HG03575 (cell line): ENCODE measurements around the gene CNTNAP5.

Experiments used
- ATAC-seq: cut with Tn5 transposase; IDR thresholded peaks from one replicate; pipeline ENCODE4 v1.9.1; 2021; ENCODE audit not compliant: unreplicated experiment, insufficient number of reproducible peaks, low FRiP score; ENCODE audit errors: extremely low read depth

The CNTNAP5 gene

DNA sequence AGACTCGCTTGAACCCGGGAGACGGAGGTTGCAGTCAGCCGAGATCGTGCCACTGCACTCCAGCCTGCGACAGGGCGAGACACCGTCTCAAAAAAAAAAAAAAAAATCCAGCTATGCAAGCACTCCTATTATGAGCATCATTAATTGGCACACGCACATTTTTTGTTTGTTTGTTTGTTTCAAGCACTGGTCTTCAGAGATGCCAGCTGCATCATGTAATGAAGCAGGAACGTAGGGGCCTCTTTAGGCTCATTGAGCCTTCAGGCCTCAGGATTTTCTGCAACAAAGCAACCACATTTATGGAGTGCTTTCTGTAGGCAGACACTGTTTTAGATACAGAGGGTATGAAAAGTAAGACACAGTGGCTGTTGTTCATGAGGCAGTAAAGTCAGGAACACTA is 585.8 kb downstream of the CNTNAP5 start:
- no peak for ATAC-seq

DNA sequence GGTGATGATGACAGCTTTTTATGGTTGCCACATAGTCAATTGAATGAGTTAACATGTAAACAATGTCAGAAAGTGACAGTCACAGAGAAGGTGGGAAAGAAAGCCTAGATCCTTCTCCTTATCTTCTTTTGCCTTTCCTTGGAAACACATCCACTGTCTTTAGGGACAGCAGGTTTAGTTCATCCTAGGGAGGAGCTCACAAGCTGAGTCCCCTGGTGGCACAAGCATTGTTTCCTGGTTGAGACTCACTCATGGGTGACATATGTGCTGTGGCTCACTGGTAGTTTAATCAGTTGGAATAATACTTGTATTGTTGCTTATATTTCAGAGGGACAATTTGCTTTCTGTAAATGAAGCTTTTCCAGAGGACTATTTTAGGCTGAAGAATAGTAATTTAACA is 598.5 kb downstream of the CNTNAP5 start:
- ATAC-seq: no peak

DNA sequence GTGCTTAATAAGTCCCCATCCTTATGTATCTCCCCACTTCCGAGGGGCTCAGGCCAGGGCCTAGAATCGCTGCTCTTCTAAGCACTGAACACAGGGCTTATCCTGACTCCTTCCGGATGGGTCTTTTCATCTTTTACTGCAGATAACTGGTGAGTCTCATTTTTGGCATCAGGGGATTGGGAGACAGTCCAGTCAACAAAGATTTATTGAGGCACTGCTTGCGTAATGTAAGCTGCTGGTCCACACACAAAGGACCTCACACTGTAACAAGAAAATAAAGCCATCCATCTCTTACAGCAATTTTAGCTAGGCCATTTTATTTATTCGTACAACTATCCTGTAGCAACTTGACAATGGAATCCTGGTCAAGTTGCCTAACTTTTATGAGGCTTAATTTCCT is 600.5 kb downstream of the CNTNAP5 start:
- no peak for ATAC-seq

DNA sequence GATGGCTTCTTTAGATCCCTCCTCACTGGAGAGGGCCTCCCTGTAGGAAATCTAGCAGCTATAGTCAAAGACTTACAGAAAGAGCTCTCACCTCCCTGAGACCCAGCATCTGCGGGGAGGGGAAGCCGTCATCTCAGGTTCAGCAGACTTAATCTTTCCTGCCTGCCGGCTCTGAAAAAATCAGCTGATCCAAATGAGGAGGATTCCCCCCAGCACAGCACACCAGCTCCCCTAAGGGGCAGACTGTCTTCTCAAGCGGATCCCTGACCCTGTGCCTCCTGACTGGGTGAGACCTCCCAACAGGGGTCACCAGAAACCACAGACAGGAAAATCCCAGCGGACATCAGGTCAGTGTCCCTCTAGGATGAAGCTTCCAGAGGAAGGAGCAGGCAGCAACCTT is 601.9 kb downstream of the CNTNAP5 start:
- ATAC-seq: no peak

DNA sequence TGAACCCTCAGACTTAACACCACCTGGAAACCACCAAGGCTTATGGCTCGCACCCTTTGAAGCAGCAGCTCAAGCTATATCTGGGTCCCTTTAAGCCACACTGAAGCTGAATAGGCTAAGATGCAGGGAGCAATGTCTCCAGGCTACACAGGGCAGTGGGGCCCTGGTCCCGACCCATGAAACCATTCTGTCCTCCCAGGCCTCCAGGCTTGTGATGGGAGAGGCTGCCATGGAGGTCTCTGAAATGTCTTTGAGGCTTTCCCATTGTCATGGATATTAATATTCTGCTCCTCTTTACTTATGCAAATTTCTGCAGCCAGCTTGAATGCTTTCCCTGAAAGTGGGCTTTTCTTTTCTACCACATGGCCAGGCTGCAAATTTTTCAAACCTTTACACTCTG is 608.7 kb downstream of the CNTNAP5 start:
- ATAC-seq: no peak

DNA sequence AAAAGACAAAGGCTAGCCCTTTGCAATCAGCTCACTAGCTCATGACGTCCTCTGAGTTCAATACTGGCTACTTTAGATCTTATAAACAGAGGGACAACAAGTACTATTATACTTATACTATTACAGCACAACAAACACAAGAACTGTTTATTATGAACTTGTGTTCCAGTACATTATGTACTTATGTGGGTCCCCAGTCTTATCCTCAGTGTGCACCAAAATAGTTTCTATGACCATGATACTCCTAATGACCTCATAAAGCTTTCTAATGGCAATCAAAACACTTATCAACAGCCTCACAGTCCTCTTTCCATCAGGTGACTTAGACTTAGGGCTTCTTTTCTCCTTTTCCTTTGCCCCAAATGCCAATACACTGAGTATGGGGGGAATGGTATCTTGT is 614.4 kb downstream of the CNTNAP5 start:
- no peak for ATAC-seq

DNA sequence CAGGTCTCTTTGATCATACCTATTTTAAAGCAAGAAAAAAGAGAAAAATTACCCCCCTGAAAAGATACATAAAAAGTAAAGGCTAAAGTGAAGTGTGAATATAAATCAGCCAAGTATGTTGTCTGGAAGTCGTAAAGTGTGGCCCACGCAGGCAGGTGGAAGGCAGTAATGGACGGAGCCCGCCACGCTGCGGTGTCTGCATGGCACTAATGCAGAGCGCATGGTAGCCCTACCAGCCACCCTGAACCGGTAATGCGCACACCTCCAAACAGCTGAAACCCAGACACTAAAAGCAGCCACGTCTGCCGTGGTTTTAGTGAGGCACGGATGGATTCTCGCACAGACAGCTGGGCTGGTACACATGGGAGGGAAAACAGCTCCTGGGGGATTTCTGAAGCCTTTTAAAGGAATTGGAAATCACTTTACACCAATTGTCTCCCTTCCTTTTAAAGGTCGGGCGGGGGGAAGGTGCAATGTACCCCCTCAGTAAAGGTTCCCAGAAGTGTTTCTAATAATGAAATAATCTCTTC is 615.2 kb downstream of the CNTNAP5 start:
- no peak for ATAC-seq

DNA sequence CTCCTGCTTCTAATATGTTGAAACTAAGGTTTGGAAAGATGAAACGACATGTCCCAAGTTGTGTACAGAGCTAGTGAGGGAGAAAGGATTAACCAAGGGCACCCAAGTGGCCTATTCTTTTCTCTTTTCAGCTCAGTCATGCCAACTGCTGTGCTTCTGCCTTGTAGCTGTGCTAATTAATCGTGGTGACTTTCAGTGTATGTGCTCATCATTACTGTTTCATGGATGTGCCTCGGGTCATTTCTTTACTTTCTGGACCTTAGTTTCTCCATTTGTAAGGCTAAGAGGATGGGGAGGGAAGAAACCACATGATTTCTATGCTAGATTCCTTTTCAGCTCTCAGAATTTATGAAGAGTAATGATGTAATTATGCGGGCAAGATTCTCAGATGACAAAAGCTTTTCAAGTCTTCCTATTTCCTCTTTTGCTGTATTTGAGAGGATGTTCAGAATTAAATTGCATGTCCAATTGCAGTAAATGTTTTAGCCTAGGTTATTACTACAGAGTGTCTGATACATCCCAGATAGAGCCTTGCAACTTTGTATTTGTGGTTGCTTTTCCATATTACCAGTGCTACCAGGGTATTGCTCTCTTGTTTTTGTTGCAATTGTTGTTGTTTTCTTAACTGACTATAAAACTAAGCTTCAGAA is 621.2 kb downstream of the CNTNAP5 start:
- no peak for ATAC-seq

DNA sequence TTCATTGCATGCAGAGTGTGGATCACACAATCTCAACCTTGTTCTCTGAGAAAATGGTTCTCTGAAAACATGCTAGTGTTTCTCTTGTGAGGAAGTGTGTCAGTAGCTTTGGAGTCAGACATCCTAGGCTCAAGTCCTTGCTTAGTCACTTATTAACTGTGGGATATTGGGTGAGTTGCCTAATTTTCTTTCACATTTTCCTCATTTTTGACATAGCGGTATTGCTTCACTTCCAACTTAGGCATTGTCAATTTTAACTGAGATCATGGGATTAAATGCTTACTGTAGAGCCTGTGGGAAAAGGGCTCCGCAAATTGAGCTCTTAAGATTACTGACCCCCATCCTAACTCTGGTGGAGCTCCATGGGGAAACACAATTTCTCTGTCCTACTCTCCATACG is 622.2 kb downstream of the CNTNAP5 start:
- ATAC-seq: no peak

DNA sequence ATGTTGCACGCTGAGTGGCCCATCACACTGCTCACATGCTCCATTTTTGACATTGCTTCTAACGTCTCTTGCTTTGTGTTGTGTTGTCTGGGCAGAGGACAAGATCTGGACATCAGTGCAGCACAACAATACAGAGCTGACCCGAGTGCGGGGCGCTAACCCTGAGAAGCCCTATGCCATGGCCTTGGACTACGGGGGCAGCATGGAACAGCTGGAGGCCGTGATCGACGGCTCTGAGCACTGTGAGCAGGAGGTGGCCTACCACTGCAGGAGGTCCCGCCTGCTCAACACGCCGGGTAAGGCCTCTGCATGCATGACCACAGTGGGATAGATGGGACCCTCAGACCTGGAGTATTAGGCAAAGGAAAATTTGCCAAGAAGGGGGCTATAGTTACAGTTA is 622.6 kb downstream of the CNTNAP5 start:
- ATAC-seq: no peak

DNA sequence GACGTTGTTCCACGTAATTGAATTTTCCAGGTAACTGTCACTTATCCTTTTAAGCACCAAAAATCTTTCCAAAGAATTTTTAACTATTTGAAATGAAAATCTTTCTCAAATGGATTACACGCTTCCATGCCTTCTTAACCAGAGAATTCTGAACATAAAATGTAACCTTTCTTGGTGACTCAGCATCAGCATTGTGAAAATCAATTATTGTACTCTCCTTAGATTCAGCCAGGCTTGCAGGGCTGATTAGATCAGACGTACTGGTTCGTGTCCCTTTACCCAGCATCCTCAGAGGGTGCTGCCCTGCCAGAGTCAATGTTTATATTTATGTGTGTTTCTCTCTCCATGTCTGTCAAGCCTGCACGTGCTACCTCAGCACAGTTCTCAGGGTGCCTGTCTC is 623.9 kb downstream of the CNTNAP5 start:
- ATAC-seq: no peak

DNA sequence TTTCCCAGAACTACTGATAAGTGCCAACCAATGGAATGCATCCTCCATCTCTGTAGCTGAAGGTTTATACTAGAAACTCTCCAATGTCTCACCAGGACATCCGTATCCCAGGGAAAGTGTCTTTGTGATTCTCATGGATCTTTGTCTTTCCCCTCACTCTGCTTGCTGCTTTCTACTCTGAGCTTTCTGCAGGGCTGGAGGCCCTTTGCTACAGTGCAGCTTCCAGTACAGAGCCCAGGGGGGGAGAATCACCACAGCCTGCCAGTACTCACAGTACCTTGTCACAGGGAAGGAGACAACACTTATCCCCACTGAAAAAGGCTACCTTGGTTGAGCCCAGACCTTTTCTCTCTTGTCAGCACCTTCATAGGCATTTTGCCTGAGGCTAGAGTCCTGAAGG is 627.0 kb downstream of the CNTNAP5 start:
- no peak for ATAC-seq

DNA sequence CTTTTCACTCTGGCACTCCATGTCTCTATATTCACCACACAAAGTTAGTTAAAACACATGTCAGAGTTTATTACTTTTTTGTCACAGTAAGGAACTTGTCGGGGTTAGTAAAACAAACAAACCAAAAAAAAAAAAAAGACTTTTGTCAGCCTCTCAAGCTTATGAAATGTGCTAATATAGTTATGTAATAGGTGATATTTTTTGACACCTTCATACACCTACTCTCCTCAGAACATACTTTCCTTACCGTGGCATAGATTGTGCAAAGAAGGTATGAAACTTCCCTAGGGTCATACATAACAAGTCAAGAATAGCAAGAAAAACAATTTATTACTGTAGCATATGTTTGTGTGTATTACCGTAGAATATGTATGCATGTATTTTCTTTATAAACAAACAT is 633.3 kb downstream of the CNTNAP5 start:
- ATAC-seq: no peak

DNA sequence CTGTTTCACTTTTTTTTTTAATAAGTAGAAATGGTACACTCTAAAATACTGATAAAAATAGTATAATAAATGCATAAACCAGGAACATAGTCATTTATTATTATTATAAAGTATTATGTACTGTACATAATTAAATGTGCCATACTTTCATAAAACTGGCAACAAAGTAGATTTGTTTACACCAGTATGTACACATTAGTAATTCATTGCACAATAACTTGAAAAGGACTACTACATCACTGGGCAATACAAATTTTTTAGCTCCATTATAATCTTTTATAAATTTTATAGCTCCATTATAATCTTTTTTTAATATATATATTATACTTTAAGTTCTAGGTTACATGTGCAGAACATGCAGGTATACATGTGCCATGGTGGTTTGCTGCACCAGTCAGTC is 636.5 kb downstream of the CNTNAP5 start:
- ATAC-seq: no peak

DNA sequence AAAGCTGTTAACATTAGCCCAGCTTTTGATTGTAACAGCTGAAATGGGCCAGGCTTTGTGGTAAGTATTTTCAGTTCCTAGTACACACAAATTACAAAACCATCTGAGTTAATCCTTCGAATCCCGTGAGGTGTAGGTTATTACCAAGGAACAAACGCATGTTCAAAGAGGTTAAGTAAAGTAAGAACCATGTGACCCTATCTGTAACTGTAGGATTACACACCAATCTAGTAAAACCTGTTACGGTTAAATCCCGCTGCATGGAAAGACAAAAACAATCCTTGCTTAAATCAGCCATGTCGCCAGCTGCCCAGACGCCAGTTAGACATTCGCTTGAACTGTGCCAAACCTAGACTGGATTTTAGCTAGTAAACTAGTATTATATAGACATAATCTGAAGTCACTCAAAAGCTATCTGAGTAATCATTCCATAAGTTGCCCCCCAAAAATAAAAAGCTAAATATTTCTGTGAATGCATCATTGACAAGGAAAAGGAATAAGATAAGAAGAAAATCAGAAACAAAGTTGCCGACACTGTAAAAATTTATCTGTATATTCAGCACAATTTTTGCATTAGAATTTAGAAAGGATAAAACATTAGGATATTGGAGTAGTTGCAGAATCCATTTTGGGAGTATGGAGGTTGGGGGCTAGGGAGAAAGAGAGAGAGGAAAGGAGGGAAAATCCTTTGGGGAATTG is 638.0 kb downstream of the CNTNAP5 start:
- ATAC-seq: no peak

DNA sequence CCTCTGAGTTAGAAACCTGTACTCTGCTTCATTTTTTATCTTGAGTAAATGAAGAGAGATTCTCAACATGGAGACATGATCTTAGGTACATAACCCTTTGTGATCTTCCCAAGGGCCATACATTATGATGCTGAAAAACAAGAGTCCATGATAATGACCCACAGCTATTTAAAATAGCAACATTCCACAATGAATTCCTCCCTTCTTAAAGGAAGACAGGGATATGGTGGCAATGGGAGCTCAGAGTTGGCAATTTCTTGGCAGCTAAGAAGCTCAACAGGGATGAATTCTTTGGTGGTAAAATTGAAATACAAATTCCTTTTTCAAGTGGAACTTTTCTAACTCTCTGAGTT is 638.5 kb downstream of the CNTNAP5 start:
- ATAC-seq: no peak

DNA sequence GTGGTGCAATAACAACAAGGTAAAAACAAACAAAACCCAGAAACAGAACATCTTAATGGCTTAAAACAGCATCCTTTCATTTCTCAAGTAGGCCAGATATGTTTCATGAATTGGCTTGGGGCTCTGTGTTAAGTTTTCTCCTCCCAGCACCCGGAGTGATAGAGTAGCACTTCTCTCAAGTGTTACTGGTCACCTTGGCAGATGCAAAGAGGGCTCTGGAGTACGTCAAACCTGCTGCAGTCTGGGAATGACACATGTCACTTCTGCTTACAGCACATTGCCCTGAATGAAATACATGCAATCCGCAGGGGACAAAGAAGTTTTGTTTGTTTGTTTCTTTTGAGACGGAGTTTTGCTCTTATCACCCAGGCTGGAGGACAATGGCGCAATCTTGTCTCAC is 639.3 kb downstream of the CNTNAP5 start:
- ATAC-seq: no peak

DNA sequence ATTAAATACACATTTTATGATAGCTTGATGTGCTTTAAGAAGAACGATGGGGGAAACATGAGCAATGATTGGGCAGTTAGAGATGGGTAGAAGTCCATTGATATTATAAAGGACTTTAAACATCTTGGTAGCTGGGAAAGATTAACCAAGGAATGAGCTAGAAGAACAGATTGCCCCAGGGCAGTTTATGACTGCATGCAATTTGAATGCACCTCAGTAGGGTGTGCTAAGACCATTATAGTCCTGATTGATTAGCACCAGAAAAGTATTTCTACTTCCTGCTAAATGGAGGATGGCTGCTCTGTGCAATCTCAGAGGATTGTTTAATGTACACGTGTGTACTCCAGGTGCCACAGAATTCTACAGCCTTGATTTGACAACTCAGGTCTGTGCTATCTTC is 641.9 kb downstream of the CNTNAP5 start:
- no peak for ATAC-seq

DNA sequence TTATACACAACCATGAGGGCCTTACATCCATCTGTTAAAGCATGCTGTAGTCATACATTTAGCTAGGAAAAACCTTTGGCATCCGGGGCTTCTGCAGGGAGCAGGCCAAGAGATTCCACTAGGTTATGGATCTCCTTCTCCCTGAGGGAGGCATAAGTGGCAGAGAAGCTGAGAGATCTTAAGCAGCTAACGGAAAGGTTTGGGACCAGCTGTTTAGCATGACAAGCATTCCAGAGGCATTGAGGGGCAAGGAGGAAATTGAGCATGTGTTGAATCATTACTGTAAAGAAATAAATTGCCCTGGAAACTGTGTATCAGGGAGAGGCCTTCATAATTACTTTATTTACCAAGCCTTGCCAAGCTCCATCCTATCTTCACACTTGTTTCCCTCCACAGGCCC is 643.1 kb downstream of the CNTNAP5 start:
- no peak for ATAC-seq

DNA sequence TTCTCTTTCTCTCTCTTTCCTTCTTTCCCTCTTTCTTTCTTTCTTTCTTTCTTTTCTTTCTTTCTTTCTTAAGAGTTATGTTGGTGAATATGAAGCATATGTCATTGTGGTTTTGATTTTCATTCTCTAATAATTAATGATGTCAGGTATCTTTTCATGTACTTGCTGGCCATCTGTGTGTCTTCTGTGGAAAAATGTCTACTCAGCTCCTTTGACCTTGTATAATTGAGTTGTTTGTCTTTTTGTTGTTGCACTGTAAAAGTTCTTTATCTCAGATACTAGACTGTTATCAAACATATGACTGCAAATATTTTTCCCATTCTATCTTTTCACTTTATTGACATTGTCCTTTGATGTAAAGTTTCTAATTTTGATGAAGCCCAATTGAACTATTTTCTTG is 645.1 kb downstream of the CNTNAP5 start:
- ATAC-seq: no peak

DNA sequence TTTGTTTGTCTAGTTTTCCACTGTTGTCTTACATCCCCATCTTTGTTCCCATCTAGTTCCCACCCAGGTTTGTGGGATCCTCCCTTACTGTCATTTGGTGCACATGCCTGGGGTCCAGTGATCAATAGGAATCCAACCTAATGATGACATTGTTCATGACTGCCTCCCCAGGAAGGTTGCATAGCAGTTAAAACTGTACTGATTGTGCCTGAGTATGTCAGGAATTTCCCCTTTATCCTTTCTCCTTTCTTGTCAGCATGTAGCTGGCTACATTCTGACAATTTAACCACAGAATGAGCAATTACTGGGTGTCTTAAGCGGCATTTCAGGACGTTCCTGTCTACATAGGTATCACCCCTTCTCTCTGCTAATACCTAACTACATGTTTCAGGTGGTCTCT is 653.0 kb downstream of the CNTNAP5 start:
- ATAC-seq: no peak
